HG03175 (cell line): ENCODE data around the gene XIAP.
A peak's percentile ranks its signal among the peaks of the same experiment; 100 is the strongest.
"Not testable (repeated sequence)": the region's sequence is repeated elsewhere in the genome, so short reads cannot be mapped to it uniquely, and the experiment has no call there.

ENCODE experiments used
- ATAC-seq: cut with Tn5 transposase; IDR thresholded peaks from one replicate; pipeline ENCODE4 v1.9.1; 2021; ENCODE audit warnings: mild to moderate bottlenecking, moderate library complexity; ENCODE audit not compliant: unreplicated experiment

Gene XIAP

DNA sequence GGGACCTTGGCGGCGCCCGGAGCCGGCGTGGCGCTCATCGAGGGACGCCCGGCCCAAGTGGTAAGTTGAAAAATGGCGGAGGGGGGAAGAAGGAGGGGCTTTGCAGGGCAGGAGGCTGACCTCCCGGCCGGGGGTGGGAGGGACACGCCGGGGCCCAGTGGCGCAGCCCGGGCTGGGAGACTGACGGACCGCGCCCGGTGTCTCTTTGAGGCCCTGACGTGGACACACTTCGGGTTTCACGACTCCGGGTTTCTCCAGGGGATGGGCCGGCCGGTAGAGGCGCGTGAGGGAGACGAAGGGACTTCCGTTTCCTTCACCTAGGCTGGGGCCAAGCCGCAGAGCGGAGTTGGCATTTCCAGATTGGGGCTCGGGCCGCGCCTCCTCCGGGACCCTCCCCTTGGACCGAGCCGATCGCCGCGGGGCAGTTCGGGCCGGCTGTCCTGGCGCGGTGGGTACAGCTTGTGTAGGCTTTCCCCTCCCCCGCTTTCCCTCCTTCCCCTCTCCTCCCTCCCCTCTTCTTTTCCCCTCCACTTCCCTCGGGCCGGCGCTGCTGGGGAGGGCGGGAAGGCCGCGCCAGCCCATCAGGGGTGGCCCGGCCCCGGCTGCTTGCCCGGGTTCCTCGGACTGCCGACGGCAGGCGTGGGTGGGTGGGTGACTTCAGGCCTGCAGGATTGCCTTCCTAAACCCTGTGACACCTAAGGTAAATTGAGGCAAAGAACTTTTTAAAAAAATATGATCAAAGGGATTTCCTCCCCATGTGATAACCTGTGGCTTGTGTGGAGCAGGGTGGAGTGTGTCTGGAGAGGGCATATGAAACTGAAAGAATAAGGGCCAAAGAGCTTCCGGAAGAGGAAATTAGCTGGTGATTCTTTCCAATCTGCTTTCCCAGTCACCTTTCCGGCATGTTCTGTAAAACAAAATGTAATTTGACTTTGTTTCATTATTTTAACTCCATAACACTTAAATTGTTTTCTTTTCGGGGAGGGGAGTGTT, at the start of gene XIAP:
TSS of gene XIAP (plus strand) at position 208 of the 993 bp plus-strand sequence. CDS start 25,610 bp downstream, outside the sequence.
- ATAC-seq, result peak; percentile 84

DNA sequence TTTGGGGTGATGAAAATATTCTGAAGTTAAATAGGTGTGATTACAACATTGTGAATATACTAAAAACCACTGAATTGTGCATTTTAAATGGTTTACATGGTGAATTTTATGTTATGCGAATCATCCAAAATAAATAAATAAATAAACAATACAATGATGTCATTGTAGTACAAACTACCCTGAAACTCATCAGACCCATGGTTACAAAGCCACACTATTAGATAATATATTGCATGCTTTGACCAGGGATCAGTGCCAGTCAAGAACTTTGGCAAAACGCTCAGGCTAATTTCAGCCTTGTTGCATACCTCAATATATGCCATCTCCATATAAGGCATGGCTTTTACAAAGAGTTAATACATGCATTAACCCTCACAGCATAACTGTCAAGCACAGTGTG, 45.5 kb upstream of the XIAP start:
- no peak for ATAC-seq

DNA sequence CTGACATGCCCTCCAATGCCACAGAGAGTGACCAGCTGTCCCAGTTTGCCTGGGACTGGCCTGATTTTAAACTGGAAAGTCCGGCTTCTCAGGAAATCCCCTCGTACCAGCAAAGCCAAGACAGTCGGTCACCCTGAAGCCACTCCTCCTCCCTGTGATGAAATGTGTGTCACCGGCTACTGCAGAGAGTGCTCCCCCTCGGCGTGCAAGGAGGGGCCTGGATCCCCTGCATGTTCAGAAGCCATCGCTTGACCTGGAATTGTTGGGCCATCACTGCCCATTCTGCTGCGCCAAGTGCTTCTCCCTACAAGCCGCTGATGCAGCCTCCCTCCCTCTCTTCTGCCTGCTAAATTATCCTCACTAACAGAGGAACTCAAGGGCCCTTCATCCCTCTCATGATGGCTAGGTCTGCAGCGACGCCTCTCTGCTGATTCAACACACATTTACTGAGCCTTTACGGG, 44.9 kb upstream of the XIAP start:
- not testable (repeated sequence) for ATAC-seq

DNA sequence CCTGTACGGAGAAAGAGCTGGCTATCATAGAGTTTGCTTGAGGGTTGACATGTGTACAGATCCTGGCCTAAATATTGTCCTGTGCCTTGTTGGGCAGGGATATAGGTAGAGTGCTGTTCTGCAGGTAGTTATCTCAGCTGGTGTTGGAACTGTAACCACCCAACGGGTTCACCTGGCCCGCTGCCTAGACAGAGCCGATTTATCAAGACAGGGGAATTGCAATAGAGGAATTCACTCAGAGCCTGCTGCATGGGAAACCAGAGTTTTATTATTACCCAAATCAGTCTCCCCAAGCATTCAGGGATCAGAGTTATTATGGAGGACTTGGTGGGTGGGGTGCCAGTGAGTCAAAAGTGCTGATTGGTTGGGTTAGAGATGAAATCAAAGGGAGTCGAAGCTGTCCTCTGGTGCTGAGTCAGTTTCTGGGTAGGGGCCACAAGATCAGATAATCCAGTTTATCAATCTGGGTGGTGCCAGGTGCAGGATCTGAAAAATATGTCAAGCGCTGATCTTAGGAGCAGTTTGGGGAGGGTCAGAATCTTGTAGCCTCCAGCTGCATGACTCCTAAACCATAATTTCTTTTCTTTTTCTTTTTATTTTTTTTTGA, 42.5 kb upstream of the XIAP start:
- ATAC-seq, result no peak

DNA sequence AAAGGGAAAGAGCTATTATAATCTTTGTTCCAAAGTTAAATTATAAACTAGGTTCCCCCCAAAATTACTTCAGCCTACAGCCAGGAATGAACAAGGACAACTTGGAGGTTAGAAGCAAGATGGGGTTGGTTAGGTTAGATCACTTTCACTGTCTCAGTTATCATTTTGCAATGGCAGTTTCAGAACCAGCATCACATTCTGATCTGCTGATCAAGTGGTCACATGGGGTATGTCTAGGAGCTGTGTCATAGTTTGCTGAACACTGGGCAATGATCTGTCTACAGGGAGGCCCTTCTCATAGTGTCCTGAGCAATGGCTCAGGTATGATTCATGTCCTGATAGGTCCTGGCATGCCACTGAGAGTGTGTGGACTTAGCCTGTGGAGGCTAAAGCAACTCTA, 41.6 kb upstream of the XIAP start:
- ATAC-seq, result no peak

DNA sequence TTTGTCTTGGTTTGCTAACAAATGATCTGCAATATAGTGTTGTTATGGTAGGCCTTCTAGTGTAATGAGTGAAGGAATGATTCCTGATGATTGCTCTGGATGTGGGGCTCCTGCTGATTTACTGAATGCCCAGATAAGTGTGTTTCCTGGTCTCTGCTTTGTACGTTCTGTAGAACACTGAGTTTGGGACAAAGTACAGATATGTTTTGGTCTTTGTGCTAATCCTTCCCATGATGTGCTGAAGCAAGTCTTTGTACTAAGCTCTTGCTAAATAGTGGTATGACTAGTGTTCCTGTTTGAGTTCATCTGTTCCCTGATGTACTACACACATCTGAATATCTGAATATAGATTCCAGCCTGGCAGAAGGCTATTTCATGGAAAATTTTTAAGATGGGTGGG, 36.9 kb upstream of the XIAP start:
- ATAC-seq, result no peak

DNA sequence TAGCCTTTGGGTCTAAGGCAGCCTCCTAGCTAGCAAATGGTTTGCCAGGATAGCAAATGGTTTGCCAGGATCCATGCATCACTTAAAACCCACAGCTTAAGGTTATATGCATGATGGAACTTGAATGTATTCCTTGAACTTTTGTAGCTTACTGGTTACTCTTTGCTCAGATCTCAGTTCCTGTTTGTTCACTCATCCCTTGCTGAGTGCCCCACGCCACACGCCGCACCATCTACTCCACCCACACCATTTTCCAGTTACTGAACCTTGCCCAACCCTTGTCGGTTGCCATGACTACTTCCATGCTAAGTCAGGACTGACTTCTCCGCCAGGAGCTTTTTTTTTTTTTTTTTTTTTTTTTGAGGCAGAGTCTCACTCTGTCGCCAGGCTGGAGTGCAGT, 29.5 kb upstream of the XIAP start:
- ATAC-seq, result peak; percentile 93

DNA sequence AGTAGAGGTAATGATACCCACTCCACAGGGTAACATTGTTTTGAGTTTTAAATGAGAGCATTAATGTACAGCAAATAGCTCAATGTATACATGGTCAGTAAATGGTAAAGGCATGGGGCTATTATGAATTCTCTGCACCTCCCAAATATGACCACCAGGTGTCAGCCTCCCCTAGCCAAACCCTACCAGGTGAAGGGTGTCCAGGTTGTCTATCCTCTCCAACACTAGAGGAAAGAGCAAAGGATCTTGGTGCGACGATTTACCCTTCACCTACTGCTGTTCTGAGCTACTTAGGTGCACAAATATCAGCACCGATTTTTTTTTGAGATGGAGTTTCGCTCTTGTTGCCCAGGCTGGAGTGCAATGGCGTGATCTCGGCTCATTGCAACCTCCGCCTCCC, 26.5 kb upstream of the XIAP start:
- ATAC-seq, result peak; percentile 73

DNA sequence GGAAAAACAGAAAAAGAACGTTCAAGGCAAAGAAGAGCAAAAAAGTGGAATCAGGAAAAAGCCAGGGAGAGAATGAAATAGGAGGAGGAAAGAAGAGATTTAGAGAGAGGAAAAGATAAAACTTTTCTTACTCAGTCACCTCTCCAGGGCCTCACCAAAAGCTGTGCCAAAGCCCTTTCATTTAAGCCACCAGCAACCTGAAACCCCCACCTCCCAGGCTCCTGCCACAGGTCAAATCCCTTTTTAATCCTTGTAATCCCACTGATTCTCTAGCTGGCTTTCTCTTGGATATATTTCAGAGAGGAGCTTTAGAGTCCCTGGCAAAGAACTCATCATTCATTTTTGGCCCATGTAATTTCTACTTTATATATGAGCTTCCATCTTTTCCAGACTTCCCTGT, 25.7 kb upstream of the XIAP start:
- ATAC-seq, result no peak

DNA sequence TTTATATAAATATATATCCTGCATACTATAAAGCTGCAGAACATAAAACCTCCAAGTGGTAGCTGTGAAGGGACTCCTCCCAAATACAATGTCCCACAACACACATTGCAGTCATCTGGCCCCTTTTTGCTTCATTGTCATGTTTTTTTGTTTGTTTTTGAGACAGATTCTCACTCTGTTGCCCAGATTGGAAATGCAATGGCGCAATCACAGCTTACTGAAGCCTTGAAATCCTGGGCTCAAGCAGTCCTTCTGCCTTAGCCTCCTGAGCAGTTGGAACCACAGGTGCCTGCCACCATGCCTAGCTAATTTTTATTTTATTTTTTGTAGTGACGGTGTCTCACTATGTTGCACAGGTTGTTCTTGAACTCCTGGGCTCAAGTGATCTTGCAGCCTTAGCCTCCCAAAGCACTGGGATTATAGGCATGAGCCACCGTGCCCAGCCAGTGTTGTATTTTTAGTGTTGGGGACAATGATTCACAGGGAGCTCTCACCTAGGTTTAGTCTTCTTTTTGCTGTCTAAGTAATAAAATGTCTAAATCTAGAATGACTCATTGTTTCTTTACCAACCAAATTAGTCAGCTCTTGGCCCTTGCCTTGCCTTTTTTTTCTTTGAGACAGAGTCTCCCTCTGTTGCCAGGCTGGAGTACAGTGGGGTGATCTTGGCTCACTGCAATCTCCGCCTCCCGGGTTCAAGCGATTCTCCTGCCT, 24.0 kb upstream of the XIAP start:
- ATAC-seq, result no peak

DNA sequence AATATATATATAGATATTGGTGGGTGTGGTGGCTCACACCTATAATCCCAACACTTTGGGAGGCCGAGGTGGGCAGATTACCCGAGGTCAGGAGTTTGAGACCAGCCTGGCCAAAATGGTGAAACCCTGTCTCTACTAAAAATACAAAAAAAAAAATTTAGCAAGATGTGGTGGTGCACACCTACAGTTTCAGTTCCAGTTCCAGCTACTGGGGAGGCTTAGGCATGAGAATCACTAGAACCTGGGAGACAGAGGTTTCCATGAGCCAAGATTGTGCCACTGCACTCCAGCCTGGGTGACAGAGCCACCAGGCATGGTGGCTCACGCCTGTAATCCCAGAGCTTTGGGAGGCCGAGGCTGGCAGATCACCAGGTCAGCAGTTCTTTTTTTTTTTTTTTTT, 14.7 kb upstream of the XIAP start:
- ATAC-seq, result not testable (repeated sequence)

DNA sequence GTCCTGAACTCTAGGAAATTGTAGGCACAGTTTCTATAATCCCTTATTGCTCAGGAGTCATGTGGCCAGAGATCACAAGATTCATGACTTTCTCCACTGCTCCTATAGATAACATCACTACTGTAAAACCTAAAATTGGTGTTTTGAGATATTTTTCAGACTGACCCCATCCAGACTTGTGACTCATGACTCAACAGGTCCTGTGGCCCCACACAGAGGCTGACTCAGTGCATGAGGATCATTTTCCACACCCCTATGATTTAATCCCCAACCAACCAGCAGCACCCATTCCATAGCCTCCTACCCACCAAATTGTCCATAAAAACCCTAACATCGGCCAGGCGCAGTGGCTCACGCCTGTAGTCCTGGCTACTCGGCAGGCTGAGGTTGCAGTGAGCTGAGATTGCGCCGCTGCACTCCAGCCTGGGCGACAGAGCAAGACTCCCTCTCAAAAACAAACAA, 13.2 kb upstream of the XIAP start:
- ATAC-seq, result no peak

DNA sequence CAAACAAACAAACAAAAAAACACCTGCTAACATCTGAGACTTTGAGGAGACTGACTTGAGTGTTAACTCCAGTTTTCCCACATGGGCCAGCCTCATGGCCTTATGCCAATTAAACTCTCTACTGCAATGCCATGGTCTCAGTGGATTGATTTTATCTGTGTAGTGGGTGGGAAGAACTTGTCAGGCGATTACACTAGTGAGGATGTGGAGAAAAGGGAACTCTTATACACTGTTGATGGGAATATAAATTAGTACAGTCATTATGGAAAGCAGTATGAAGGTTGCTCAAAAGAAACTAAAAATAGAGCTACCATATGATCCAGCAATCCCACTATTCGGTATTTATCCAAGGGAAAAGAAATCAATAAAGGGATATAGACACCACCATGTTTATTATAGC, 12.8 kb upstream of the XIAP start:
- ATAC-seq, result no peak

DNA sequence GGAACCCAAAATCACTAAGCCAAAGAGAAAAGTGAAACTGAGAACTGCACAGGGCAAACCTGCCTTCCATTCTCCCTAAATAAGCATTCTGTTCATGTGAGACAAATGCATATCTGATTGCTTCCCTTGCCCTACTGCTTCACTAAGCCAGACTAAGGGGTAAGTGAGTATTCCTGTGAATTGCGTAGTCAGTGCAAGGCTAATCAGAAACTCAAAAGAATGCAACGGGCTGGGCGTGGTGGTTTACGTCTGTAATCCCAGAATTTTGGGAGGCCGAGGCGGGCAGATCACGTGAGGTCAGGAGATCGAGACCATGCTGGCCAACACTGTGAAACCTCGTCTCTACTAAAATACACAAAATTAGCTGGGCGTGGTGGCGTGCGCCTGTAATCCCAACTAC, 10.8 kb upstream of the XIAP start:
- no peak for ATAC-seq

DNA sequence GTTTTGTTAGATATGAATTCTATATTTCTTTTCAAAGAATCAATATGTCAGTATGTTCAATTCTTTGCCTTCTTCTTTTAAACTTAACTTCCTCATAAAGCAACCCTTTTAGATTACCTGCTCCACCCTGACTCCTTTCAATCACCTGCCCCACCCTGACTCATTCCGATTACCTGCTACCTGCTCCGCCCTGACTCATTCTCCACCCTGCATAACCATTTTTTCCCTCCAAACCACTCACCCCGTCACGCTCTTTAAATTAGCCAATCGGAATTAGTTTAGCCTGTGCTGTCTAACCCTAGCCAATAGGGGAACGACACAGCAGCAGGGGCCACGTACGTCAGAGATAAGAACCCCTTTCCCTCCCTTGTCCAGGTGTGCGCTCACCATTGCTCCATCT, 9.9 kb upstream of the XIAP start:
- ATAC-seq, result not testable (repeated sequence)

DNA sequence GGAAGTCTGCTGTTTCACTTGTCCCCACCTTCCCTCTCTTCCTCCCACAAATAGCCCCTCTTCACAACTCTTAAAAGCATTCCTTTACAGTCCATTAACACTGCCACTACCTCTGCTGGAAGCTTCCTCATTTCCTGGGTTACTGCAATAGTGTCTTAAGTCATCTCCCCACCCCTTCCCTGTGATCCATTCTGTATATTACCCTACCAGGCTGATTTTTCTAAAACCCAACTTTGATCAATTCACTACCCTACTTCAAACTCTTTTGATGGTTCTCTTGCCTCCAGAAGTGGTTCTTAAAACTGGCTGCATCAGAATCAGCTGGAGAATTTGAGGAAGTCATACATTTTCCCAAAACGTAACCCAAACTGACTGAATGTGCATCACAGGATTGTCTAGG, 8.8 kb upstream of the XIAP start:
- no peak for ATAC-seq

DNA sequence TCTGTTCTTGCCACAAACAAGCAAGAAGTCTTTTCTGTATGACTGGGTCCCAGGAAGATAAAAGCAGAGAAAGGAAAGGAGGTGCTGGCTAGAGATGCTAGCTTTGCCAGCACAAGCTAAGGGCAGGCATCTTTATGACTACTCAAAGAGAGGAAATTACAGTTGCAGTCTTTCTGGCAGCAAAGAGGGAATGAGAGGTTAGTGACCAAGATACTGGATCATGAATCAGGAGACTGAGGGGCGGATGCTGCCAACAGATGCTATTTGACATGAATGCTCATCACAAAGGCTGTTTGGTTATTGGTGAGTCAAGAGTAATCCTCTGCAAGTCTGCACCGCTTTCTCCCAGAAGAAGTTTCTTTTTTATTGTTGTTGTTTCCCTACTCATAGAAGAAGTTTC, 5.5 kb upstream of the XIAP start:
- no peak for ATAC-seq

DNA sequence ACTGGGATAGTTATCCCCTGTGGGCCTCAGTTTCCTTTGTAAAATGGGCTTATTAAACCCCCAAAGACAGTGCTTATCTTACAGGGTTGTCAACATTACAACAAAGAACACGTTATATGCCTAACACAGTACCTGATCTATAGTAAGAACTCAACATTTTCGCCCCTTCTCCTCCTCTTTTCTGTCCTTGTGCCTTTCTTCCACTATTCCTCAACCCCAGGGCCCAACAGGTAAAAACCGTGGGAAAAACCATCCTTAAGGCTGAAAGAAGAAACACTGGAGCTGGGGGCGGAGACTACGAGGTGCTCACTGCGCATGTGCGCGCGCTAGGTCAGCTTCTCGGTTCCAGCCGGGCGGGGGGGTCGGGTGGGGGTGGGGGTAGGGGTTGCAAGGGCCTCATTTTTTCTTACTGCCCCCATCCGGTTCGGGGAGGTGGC, 426 bp upstream of the XIAP start:
- peak; percentile 2 for ATAC-seq

DNA sequence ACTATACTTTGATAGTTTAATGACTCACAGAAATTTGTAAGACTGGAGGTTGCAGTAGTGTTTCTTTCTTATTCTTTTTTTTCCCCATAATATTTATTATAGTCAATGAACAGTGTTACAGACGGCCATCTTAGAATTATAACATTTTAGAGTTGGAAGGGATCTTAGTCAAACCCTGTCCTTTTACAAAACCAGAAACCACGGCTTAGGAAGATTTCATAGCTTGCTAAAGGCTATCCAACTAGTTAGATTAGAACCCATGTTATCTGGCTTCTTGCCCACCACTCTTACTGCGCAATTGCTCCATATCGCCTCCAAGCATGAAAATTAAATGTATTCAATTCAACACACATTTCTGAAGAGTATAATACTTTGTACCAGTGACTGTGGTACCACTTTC, 1.1 kb downstream of the XIAP start:
- no peak for ATAC-seq

DNA sequence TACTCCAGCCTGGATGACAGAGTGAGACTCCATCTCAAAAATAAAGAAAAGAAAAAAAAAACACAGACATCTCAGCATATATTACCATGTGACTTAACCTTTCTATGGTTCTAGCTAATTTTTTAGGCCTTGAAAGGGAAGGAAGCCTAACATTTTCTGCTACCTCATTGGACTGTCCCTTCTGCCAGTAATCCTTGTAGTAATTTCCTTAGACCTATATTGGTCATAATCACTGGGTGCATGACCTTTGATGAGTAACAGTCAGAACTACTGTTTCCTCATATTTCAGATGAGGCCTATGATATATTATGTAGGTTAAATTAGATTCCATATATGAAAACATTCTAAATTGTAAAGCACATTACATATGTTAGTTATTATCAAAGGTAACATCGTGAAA, 9.6 kb downstream of the XIAP start:
- no peak for ATAC-seq

DNA sequence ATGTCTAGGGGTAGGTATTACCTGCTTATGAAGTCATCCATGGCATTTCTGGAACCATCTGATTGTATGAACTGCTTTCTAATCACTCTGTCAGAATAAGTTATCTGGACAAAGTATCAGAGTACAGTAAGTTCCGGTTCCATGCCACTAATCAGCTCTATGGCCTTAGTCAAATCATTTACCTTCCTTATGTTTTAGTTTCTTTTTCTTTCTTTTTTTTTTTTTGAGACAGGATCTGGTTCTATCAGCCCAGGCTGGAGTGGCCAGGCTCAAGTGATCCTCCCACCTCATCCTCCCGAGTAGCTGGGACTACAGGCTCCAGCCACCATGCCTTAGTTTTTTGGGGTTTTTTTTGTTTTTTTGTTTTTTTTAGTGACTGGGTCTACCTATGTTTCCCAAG, 11.5 kb downstream of the XIAP start:
- peak; percentile 72 for ATAC-seq
